Gastroesophageal sphincter (tissue), 3 donors: ENCODE measurements around the gene KBTBD4.

ENCODE experiments used
- EP300 ChIP-seq: sonication (generic); formaldehyde crosslinking; IDR thresholded peaks from one replicate; pipeline ENCODE4 v1.6.1; 2017; ENCODE audit warnings: antibody characterized with exemption, mild to moderate bottlenecking
- POLR2AphosphoS5 ChIP-seq: sonication (generic); formaldehyde crosslinking; IDR thresholded peaks from one replicate; pipeline ENCODE4 v1.6.1; 2017; ENCODE audit warnings: antibody characterized with exemption
- TF ChIP-seq, protein P1 (sequence below), 4 experiments: fragments of 200-600 bp in 2 of 4; fragments of 450-650 bp in 2 of 4; sonication (generic) in 1 of 4; IDR thresholded peaks; one replicate each; pipeline ENCODE4 v1.5.1; 2017 to 2019; ENCODE audit warnings: antibody characterized with exemption in 4 of 4, mild to moderate bottlenecking in 2 of 4, moderate library complexity in 2 of 4

DNA sequence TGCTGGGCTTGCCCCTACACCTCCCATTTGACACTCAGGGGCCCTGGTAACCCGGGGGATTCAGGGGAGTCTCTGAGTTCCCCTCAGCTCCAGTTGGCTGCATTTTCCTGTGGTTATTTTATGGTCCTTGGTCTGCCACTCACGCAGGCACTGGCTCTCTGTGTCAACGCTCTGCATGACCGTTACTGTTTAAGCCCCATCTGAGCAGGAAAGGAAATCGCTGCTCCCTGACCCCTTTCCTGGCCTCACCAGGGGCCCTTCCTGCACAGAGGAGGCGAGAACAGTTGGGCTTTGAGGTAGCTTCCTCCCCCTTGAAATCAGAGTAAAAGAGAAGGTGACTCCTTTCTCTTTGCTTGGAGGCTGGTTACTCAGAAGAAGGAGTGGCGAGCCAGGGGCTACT lies 13.0 kb upstream of the KBTBD4 start:
- TF ChIP-seq, protein P1, sequence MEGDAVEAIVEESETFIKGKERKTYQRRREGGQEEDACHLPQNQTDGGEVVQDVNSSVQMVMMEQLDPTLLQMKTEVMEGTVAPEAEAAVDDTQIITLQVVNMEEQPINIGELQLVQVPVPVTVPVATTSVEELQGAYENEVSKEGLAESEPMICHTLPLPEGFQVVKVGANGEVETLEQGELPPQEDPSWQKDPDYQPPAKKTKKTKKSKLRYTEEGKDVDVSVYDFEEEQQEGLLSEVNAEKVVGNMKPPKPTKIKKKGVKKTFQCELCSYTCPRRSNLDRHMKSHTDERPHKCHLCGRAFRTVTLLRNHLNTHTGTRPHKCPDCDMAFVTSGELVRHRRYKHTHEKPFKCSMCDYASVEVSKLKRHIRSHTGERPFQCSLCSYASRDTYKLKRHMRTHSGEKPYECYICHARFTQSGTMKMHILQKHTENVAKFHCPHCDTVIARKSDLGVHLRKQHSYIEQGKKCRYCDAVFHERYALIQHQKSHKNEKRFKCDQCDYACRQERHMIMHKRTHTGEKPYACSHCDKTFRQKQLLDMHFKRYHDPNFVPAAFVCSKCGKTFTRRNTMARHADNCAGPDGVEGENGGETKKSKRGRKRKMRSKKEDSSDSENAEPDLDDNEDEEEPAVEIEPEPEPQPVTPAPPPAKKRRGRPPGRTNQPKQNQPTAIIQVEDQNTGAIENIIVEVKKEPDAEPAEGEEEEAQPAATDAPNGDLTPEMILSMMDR (IDR thresholded peaks at IDR 0.05): no peak
- TF ChIP-seq POLR2AphosphoS5 (no peak), EP300 (no peak)
